Stimulated activated CD8-positive, alpha-beta memory T cell treated with anti-CD3 and anti-CD28 coated beads, Interleukin-4, amount 100 ng/mL, for 4 hours (primary cell): ENCODE measurements around the gene CERS6.

Source experiments
- DNase-seq, 2 donors: peaks; one replicate each; pipeline ENCODE4 v3.0.0-alpha.2; 2020; ENCODE audit warnings: low read depth in 2 of 2, low spot score in 1 of 2

CERS6 gene

DNA sequence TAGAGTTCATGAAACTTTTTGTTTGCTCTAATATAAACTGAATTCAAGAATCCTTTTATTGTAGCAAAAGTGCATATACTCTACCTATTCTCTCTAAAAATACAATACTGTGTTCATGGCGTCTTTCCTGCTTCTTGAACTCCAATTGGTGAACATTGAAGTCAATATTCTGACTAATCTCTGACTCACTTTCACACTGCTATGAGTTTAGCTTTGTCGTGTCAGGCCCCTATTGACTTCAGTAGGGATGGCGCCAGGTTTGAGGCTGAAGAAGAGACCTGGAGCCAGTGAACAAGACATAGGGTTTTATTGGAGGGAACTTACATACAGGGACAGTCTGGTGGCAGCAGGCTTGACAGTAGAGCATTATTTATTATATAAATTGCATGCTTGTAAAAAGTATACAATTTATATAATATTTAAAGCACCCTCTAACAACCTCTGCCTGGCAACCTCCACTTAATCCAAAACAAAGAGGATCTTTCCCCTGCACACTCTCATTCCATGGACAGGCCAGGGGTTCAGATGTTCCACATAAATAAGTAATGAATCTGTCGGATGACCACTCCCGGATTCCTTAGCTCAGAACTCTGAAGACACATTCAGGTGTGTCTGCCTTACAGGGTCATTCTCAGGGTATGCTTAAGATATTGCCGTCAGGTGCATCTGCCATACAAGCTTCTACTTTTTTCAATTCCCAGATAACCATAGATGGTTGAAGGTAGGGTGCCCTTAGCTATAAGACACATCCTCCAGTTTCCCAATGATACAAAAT, 141.0 kb downstream of the CERS6 start:
- DNase-seq, result no peak

DNA sequence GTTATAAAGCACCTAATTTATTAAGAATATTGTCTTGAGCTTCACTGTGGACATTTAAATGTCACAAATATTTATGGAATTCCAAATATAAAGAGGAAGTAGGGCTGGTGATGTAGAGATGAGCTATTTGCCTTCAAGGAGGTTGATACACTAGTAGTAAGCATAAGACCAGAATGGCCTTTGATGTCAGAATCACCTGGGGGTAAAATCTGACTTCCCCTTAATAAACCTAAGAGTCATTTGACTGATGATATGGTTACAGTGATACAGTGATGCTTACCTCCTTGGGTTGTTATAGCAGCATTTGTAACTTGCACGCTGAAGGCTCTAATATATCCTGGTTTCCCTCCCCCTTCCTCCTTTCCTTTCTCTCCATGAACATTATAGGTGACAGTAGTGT, 143.7 kb downstream of the CERS6 start:
- no peak for DNase-seq

DNA sequence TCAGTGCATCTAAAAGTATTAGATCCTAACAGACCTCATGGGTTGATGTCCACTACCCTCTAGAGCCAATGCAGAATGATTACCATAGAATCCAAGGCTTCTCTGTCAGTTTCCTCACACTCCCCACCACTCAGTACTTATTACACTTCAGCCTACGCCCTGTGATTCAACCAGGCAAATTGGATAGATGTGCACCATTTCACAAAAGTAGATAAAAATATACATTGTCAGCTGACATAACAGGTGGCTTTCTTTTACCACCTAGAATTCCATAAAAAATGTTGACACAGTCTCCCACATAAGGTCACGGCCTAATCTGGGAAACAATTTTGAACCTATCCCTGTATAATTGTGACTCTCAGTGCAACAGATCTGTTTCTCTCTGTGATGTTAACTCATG, 144.9 kb downstream of the CERS6 start:
- no peak for DNase-seq

DNA sequence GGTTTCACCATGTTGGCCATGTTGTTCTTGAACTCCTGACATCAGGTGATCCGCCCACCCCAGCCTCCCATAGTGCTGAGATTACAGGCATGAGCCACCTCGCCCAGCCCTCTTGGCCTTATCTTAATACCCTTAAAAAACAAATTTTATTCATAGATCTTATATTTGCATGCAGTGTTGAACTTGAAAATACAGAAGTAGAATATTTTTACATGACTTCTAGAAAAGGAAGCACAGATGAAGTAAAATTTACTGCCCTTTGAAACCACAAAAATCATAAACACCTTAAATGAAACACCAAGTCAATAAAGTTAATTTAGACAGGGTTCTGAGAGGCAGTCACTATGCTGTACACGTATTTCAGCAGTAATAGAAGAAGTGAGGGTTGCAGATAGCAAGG, 145.7 kb downstream of the CERS6 start:
- no peak for DNase-seq

- no peak for DNase-seq
Observed at GRCh38 chr2:168602379-168602778, 146.3 kb downstream of the CERS6 start.

GRCh38 chr2:168602846-168603401, 146.9 kb downstream of the CERS6 start:
- DNase-seq, result no peak

DNA sequence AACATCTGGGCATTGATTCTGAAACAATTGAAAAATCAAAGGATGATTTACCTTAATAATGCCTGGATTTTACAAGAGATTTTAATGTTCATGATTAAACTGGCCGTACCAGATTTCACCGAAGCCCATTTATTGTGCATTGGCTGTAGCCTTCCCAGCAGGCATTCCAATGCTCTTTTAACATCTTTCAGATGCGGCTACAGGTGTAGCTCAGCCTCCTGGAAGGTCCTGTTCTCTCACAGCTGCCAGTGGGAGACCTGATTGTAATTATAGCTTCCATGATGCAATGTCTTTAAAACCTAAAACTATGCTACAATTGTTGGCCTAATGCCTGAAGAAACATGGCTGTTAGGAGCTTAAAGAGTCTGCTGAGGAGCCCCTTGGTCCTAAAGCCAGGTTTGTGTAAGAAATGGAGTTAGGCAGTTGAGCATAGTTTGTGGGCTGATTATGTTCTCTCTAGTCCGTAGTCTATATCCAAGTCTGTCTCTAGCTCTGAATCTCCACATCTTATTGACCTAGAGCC, 147.4 kb downstream of the CERS6 start:
- DNase-seq, result no peak

GRCh38 chr2:168604252-168604651, 148.2 kb downstream of the CERS6 start:
- no peak for DNase-seq

- no peak for DNase-seq
Observed at GRCh38 chr2:168607992-168608391, 151.9 kb downstream of the CERS6 start.

DNA sequence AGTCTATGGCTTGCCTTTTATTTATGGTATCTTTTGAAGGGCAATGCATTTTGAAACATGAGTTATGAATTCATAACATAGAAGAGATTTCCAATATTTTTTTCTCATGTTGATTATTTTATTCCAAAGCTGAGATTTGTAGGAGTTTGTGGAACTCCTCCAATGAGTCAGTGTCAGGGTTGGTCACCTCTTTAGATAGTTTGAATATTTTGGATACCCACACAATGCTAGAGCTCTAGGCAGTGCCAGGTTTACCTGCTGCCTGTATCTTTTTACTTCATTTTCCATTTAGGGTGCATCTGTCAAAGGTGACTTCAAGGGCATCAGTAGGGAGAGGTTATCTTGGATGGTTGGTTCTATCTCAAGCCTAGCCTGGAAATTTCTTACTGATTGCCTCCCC, 152.7 kb downstream of the CERS6 start:
- no peak for DNase-seq

GRCh38 chr2:168611091-168611490, 155.0 kb downstream of the CERS6 start:
- DNase-seq, result no peak

- no peak for DNase-seq
Observed at GRCh38 chr2:168611896-168612650, 156.0 kb downstream of the CERS6 start.

GRCh38 chr2:168612719-168613118, 156.6 kb downstream of the CERS6 start:
- no peak for DNase-seq

- DNase-seq, result no peak
Observed at GRCh38 chr2:168613551-168613950, 157.5 kb downstream of the CERS6 start.

DNA sequence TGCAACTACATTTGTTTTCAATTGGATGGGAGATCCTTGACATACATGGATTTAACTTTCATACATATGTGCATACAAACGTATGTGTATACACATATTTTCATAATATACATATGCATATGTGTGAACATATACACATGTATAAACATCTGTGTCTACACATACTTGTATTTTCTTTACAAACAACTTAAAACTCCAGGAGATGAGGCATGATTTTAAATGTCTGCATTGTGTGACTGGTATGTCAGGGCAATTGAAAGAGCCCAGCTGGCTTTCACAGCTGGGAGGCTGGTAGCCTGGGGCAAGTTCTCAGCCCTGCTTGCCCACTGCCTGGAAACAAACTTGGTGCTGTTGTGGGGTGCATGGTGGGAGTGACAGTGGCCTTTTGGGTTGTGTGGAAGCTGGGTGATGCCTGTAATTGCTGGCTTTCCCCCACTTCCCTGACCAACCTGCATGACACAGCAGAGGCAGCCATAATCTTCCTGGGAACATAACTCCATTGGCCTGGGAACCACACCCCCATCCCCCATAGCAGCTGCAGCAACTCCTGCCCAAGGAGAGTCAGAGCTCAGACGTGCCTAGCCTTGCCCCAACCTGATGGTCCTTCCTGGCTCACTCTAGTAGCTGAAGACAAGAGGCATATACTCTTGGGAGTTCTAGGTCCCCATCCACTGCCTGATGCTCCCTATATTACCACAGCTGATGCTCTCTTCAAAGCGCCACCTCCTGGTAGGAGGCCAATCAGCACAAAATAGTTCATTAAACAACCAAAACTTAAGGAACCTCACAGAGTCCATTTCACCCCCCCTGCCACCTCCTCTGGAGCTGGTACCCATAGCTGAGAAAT, 158.3 kb downstream of the CERS6 start:
- DNase-seq, result no peak

- DNase-seq, result no peak
Observed at GRCh38 chr2:168620554-168620953, 164.5 kb downstream of the CERS6 start.

GRCh38 chr2:168622559-168622958, 166.5 kb downstream of the CERS6 start:
- no peak for DNase-seq

GRCh38 chr2:168624028-168624427, 168.0 kb downstream of the CERS6 start:
- no peak for DNase-seq

DNA sequence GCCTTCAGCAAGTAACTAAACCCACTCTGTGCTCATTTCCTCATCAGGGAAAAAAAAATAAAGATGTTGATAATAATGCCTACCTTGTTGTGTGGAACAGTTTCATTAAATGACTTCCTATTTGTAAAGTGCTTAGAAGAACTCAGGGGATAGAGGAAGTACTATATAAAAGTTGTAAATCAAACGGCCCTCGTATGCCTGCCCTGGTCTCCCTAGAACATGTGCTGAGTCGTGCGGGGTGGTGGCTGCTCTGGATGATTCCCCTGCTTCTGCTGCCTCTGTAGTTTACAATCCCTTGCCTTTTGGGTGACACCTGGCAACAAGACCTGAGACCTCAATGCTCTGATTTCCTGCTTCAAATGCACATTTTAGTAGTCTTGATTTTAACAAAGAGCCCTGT, 170.0 kb downstream of the CERS6 start:
- DNase-seq, result no peak

DNA sequence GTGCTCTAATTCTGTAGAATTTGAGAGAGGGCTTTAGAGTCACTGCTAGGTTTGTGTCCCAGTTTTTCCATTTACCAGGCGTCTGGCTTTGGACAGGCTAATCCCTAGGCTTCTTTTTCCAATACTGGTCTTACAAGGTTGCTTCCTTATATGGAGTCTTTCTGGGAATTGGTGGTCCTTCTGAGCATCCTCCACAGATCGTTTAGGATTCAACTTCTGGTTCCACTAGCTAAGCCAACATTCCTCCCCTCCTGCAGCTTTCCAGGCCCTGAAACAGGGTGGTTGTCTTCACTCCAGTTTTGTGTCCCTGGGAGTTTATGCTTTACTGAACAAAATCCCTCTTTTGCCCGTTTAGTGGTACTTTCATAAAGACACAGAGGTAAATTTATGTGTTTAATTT, 170.6 kb downstream of the CERS6 start:
- DNase-seq, result no peak

DNA sequence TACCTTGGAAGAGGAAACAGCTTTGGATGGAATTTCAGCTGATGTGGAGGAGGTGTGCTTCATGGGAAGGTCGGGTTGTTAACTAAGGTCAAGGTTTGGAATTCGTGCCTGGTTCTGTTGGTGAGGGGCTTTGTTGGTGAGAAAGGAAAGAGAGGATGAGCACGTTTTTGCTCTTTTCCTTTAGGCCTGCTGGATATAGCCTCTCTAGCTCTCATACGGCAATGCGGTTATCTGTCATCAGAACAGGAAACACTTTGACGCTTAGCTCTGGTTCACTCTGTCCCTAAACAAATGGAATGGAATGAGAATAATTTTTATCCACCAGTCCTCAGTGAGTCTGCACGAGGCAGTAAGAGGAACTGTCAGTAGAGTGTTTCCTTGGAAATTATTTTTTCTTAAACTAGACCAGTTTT, 176.6 kb downstream of the CERS6 start:
- no peak for DNase-seq
